Heart left ventricle (tissue), 13 donors: Measurements from ENCODE around the gene CLSTN2.

ENCODE experiments used
- CTCF ChIP-seq, 12 donors: fragments of 200-600 bp; sonication (generic) in 4 of 12; IDR thresholded peaks; one replicate each; pipeline versions ENCODE4 v1.5.0 to v1.8.0; 2018 to 2022; ENCODE audit warnings: antibody characterized with exemption in 12 of 12, mild to moderate bottlenecking in 5 of 12
- POLR2A ChIP-seq, 2 donors: fragments of 450-650 bp; IDR thresholded peaks; one replicate each; pipeline ENCODE4 v1.6.1; 2017; ENCODE audit warnings: antibody characterized with exemption in 2 of 2, mild to moderate bottlenecking in 2 of 2, moderate library complexity in 2 of 2
- donor health status: ischemic (EF 13 %, LVEDD 7.1; RV severe dilation, severe dysfunction).
- donor health status: DM: no; HTN: yes; CAD: no.
- donor health status: DM: no; HTN: no; CAD: no.
- donor health status: ischemic (EF 25% LVEDD 6.9; RV normal size, moderate dysfunction).
- donor health status: ischemic (EF 25% LVEDD 5.7; RV mildly dilated, moderate dysfunction).
- donor health status: ischemic (EF 35%, LVEDD 5.7; RV mildly dilated, moderate dysfunction).
- donor health status: nonischemic (EF 11% LVEDD 7.7; RV severe dilation, severe dysfunction).
- donor health status: DM: yes; HTN: yes; CAD: no.
- donor health status: PGD.
- donor health status: ischemic (EF 29% LVEDD 5.4; RV normal size, mild dysfunction).
- donor health status: nonischemic (EF 23%, LVEDD 6.1; RV moderate dilation, normal function).

- TF ChIP-seq CTCF (IDR thresholded peaks at IDR 0.05) = no peak
- no peak for TF ChIP-seq POLR2A (IDR thresholded peaks at IDR 0.05)
Observed at GRCh38 chr3:140576449-140576848, 641.5 kb downstream of the CLSTN2 start.
